ENCODE data around the gene OR2D2.
A peak's percentile ranks its signal among the peaks of the same experiment; 100 is the strongest.

The OR2D2 gene, protein sequence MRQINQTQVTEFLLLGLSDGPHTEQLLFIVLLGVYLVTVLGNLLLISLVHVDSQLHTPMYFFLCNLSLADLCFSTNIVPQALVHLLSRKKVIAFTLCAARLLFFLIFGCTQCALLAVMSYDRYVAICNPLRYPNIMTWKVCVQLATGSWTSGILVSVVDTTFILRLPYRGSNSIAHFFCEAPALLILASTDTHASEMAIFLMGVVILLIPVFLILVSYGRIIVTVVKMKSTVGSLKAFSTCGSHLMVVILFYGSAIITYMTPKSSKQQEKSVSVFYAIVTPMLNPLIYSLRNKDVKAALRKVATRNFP

DNA sequence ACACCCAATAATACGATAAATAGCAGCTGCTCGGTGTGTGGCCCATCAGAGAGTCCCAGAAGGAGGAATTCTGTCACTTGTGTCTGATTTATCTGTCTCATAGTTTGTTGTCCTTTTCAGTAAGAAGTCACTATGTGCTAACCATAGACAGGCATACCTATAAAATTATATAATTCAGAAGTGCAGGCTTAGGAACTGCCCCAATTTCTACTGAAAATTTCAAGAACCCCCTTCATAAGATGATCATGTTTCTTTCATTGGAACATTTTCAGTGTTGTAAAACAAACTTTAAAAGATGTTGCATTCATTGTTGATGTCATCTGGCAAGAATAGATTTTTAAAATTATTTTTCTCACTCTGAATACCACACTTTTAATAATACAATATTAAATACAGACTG is at the start of gene OR2D2:
TSS of gene OR2D2 (minus strand) at position 101 of the 400 bp plus-strand sequence. CDS start at position 101, 0 bp downstream.
- Mint-ChIP-seq H3K36me3 (ENCODE audit: low read depth) (no peaks in the 10 kb centered on the region), H3K4me3 (no peak within 1 kb of the TSS), H3K27ac (no peak within 1 kb of the TSS), H3K4me1 (no peaks in the 10 kb centered on the region), H3K27me3 (ENCODE audit: low read depth, poor library complexity) (no peaks in the 10 kb centered on the region), H3K9me3 (no peaks in the 10 kb centered on the region)
- TF ChIP-seq, protein P1, sequence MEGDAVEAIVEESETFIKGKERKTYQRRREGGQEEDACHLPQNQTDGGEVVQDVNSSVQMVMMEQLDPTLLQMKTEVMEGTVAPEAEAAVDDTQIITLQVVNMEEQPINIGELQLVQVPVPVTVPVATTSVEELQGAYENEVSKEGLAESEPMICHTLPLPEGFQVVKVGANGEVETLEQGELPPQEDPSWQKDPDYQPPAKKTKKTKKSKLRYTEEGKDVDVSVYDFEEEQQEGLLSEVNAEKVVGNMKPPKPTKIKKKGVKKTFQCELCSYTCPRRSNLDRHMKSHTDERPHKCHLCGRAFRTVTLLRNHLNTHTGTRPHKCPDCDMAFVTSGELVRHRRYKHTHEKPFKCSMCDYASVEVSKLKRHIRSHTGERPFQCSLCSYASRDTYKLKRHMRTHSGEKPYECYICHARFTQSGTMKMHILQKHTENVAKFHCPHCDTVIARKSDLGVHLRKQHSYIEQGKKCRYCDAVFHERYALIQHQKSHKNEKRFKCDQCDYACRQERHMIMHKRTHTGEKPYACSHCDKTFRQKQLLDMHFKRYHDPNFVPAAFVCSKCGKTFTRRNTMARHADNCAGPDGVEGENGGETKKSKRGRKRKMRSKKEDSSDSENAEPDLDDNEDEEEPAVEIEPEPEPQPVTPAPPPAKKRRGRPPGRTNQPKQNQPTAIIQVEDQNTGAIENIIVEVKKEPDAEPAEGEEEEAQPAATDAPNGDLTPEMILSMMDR (IDR thresholded peaks at IDR 0.05) = no peak
- DNase-seq = no peak

DNA sequence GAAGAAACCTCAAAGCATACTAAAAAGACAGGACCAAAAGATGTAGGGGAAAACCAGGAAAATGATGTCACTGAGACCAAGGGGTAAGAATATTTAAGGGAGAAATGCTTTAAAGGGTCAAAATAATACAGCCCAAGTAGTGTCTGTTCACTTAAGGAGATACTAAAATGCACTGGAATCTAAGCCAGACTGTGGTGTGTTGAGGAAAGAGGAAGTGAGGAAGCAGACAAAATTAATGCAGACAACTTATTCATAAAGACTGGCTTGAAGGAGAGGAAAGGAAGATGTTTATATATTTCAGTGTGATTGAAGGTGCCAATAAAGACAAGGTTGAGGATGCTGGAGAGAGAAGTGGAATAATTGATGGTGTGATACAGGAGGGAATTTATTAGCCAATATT is 49.7 kb upstream of the OR2D2 start:
- H3K27me3 Mint-ChIP-seq (ENCODE audit: low read depth, poor library complexity) = no peaks in the 10 kb centered on the region
- no peak overlapping the region for H3K4me3 Mint-ChIP-seq
- TF ChIP-seq, protein P1 (IDR thresholded peaks at IDR 0.05) = no peak
- H3K4me1 Mint-ChIP-seq = no peaks in the 10 kb centered on the region
- H3K36me3 Mint-ChIP-seq (ENCODE audit: low read depth) = peaks cover 28% of the 10 kb centered on the region
- no peaks in the 10 kb centered on the region for H3K9me3 Mint-ChIP-seq
- no peak for DNase-seq
- H3K27ac Mint-ChIP-seq = peak overlapping the region; percentile 11

DNA sequence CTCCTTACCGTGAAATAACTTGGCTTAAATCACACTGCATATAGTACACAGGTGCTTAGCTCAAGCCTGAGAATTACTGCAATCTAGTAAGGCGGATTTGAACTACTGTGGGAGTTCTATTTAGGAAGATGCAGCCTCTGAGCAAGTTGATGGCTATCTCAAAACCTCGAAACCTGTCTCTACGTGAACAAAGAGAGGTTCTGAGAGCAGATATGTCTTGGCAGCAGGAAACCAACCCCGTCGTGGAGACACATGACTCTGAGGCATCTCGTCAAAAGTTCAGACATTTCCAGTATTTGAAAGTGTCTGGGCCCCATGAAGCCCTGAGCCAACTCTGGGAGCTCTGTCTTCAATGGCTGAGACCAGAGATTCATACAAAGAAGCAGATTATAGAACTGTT is 39.8 kb upstream of the OR2D2 start:
- Mint-ChIP-seq H3K4me3 (no peak overlapping the region), H3K4me1 (peaks cover 15% of the 10 kb centered on the region), H3K9me3 (no peaks in the 10 kb centered on the region), H3K36me3 (ENCODE audit: low read depth) (peaks cover 59% of the 10 kb centered on the region), H3K27me3 (ENCODE audit: low read depth, poor library complexity) (no peaks in the 10 kb centered on the region), H3K27ac (no peak overlapping the region)
- TF ChIP-seq, protein P1 (IDR thresholded peaks at IDR 0.05) = no peak
- DNase-seq = no peak

DNA sequence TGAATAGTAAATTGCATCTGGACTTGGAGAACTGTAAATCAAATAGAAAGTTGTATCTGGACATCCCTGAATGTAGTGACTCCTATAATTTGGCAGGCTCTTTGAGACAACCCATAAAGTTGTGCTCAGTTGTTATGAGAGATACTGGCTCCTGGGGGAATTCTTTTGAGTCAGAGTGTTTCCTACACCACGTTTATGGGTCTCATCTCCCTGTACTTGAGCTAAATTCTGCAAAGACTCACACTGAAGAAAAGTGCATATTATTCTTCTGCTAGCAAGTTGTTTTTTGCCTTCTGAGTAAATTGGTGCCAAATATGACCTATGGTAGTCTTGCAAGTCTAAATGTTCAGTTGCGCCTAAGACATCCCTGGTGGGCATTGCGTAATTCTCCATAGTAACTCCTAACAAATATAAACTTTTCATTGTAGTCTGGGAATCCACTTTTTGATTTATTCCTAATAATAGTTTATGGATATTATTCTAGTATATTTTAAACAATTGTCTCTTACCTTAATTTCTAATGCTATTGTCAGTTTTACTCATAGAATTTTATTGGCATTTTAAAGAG is 38.9 kb upstream of the OR2D2 start:
- TF ChIP-seq, protein P1 (IDR thresholded peaks at IDR 0.05) = no peak
- Mint-ChIP-seq H3K27ac (no peak overlapping the region), H3K4me3 (no peak overlapping the region), H3K4me1 (peaks cover 17% of the 10 kb centered on the region), H3K36me3 (ENCODE audit: low read depth) (peaks cover 52% of the 10 kb centered on the region), H3K27me3 (ENCODE audit: low read depth, poor library complexity) (peaks cover 3% of the 10 kb centered on the region), H3K9me3 (no peaks in the 10 kb centered on the region)
- no peak for DNase-seq

DNA sequence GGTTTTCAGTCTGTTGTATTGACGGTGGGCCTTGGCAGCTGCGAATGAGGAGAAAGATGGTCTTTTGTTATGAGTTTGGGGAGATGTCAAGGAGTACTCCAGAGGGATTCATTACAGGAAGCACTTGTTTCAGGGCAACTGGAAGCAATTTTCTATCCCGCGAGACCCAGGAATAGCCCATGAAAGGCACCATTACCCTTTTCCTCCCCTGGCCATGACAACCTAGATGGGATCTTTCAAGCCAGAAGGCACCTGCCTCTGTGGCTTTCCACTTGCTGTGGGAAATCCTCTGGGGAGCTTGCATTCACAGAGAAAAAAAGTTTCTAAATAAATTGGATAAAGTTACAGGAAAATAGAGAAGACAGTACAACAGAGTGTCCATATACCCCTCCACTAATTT is 36.6 kb upstream of the OR2D2 start:
- Mint-ChIP-seq H3K4me1 (peaks cover 26% of the 10 kb centered on the region), H3K9me3 (no peaks in the 10 kb centered on the region), H3K36me3 (ENCODE audit: low read depth) (peaks cover 29% of the 10 kb centered on the region), H3K27me3 (ENCODE audit: low read depth, poor library complexity) (peaks cover 6% of the 10 kb centered on the region), H3K4me3 (peak overlapping the region; percentile 11), H3K27ac (no peak overlapping the region)
- TF ChIP-seq, protein P1 (IDR thresholded peaks at IDR 0.05) = no peak
- DNase-seq = no peak
